Activated CD4-positive, alpha-beta memory T cell treated with anti-CD3 and anti-CD28 coated beads, Interleukin-2, amount 10 ng/mL, durations not matched to agents 7 days and 5 days (primary cell): Measurements from ENCODE around the gene KSR2. TPM values are rescaled to one million over a fixed set of nuclear protein-coding genes. Genes with fewer than 3 reads are reported as not detected.
"Not testable (repeated sequence)": the region's sequence is repeated elsewhere in the genome, so short reads cannot be mapped to it uniquely, and the experiment has no call there.

Source experiments
- CTCF ChIA-PET: fragments of 350-600 bp; sonication (Branson Sonifier 250); formaldehyde crosslinking; loops from one replicate; lab custom pipeline; 2021; ENCODE audit warnings: antibody characterized with exemption, inconsistent platforms; lab: Charles Lee
- POLR2A ChIA-PET: fragments of 350-600 bp; sonication (Branson Sonifier 250); formaldehyde crosslinking; loops from one replicate; lab custom pipeline; 2021; ENCODE audit warnings: antibody characterized with exemption; lab: Charles Lee
- DNase-seq: peaks from one replicate; pipeline ENCODE4 v3.0.0-alpha.2; 2020
- H3K27ac Mint-ChIP-seq: one replicate; pipeline ENCODE4 v1.8.0; 2021; ENCODE audit warnings: mild to moderate bottlenecking, mixed read lengths
- H3K27me3 Mint-ChIP-seq: one replicate; pipeline ENCODE4 v1.8.0; 2021; ENCODE audit warnings: mixed read lengths
- H3K36me3 Mint-ChIP-seq: one replicate; pipeline ENCODE4 v1.8.0; 2021; ENCODE audit warnings: low read depth, mixed read lengths
- H3K4me1 Mint-ChIP-seq: one replicate; pipeline ENCODE4 v1.8.0; 2021; ENCODE audit warnings: mixed read lengths
- H3K4me3 Mint-ChIP-seq: one replicate; pipeline ENCODE4 v1.8.0; 2021; ENCODE audit warnings: mild to moderate bottlenecking, mixed read lengths
- H3K9me3 Mint-ChIP-seq: one replicate; pipeline ENCODE4 v1.8.0; 2021; ENCODE audit warnings: mixed read lengths
- total RNA-seq, 2 experiments: library from RNA; stranded (reverse); gene quantifications; one replicate each; pipeline ENCODE4 v1.2.3, GENCODE V29; 2021

KSR2 gene
- total RNA-seq, 2 experiments from 2014 or later = not detected

DNA sequence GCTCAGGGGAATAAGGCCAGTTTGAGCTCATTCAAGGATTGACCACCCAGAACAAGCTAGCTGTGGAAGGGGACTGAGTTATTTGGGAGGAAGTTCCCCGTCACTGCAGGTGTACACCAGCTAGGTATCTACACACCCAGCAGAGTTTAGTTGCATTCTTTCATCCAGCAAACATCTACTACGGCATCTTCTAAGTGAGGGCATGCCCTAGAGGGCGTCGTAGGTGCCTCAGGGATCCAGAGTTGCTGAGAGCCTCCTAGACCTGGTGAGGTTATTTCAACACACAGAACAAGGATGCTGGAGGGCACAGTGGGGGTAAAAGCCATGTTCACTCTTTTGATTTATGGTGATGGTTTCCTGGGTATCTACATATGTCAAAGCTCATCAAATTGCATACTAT is 149.6 kb downstream of the KSR2 start:
- Mint-ChIP-seq H3K9me3 (no peaks in the 10 kb centered on the region), H3K4me1 (no peaks in the 10 kb centered on the region), H3K36me3 (no peaks in the 10 kb centered on the region), H3K27me3 (no peaks in the 10 kb centered on the region), H3K4me3 (no peak overlapping the region), H3K27ac (no peak overlapping the region)
- POLR2A ChIA-PET = no interaction called here
- no peak for DNase-seq
- CTCF ChIA-PET = interaction anchor here (1.1 kb wide), 1 partner anchor 18 kb away, joined by 3 read pairs; no protein-coding TSS in a partner anchor

DNA sequence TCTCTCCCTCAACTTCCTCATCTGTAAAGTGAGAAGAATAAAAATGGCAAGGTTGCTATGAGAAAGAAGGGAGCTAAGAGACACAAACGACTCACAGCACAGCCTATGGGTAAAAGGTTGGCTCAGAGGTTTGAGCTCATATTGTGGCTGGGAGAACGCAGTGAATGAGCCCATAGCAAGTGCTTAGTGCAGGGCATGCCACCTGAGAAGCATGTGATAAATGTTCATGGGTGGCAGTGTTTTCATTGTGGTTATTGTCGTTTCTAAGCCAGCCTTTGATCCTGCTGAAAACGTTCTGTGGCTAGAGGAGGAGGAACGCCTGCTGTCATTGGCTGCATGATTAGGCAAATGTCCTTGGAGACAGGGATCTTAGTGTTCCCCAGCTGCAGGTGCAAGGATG is 150.4 kb downstream of the KSR2 start:
- no peaks in the 10 kb centered on the region for H3K36me3 Mint-ChIP-seq
- H3K27me3 Mint-ChIP-seq = no peaks in the 10 kb centered on the region
- no peaks in the 10 kb centered on the region for H3K4me1 Mint-ChIP-seq
- DNase-seq = no peak
- no peak overlapping the region for H3K27ac Mint-ChIP-seq
- H3K9me3 Mint-ChIP-seq = no peaks in the 10 kb centered on the region
- no peak overlapping the region for H3K4me3 Mint-ChIP-seq
- CTCF ChIA-PET = no interaction called here
- POLR2A ChIA-PET = no interaction called here

GRCh38 chr12:117809509-117809908 is 159.3 kb downstream of the KSR2 start:
- Mint-ChIP-seq H3K4me3 (no peak overlapping the region), H3K36me3 (no peaks in the 10 kb centered on the region), H3K9me3 (no peaks in the 10 kb centered on the region), H3K27ac (no peak overlapping the region), H3K27me3 (no peaks in the 10 kb centered on the region), H3K4me1 (no peaks in the 10 kb centered on the region)
- no peak for DNase-seq
- ChIA-PET CTCF (no interaction called here), POLR2A (no interaction called here)

DNA sequence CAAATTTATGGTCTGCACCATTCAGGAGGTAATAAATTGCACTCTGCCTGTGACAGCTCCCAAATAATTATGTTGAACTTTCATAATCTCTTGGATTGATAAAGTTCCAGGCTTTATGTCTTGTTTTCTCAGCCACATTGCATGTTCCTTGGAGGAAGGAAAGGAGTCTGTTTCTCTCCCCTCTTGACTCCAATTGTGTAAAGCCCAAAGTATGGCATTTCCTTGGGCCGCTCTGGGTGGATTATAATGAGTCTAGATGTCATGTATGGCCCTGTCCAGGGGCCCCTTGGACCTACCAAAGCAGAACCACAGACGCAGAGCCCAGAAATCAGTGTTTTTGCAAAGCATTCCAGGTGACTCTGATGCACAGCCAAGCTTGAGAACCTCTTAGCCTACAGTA is 160.8 kb downstream of the KSR2 start:
- ChIA-PET CTCF (no interaction called here), POLR2A (no interaction called here)
- Mint-ChIP-seq H3K27ac (no peak overlapping the region), H3K4me3 (no peak overlapping the region), H3K36me3 (no peaks in the 10 kb centered on the region), H3K4me1 (no peaks in the 10 kb centered on the region), H3K27me3 (no peaks in the 10 kb centered on the region), H3K9me3 (no peaks in the 10 kb centered on the region)
- no peak for DNase-seq

DNA sequence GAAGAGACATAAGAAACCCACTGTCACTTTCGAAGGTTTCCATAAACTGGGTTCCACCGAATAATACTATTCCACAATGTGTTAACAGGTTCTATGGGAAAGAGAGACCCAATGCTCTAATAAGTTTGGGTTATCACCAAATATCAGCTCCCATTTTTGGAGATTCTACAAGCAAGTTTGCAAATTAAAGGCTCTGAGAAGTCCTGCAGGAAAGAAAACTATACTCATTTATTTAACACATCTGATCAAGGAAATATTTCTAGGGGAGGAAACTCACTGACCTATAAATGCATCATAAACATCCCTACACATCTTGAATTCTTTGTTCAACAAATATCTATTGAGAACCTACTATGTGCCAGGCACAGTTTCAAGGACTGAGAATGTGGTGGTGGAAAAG is 161.4 kb downstream of the KSR2 start:
- no peak overlapping the region for H3K4me3 Mint-ChIP-seq
- ChIA-PET POLR2A (no interaction called here), CTCF (no interaction called here)

GRCh38 chr12:117805865-117806264 is 162.9 kb downstream of the KSR2 start:
- no peak for DNase-seq
- CTCF ChIA-PET = no interaction called here
- no peaks in the 10 kb centered on the region for H3K27me3 Mint-ChIP-seq
- no peak overlapping the region for H3K27ac Mint-ChIP-seq
- no peaks in the 10 kb centered on the region for H3K4me1 Mint-ChIP-seq
- no peaks in the 10 kb centered on the region for H3K36me3 Mint-ChIP-seq
- POLR2A ChIA-PET = no interaction called here
- no peak overlapping the region for H3K4me3 Mint-ChIP-seq
- H3K9me3 Mint-ChIP-seq = peaks cover 4% of the 10 kb centered on the region

More for the DNA sequence above, 161.4 kb downstream of the KSR2 start:
- H3K4me1 Mint-ChIP-seq = no peaks in the 10 kb centered on the region
- H3K9me3 Mint-ChIP-seq = no peaks in the 10 kb centered on the region
- H3K36me3 Mint-ChIP-seq = no peaks in the 10 kb centered on the region
- H3K27ac Mint-ChIP-seq = no peak overlapping the region
- no peak for DNase-seq
- no peaks in the 10 kb centered on the region for H3K27me3 Mint-ChIP-seq

- DNase-seq = no peak
- H3K4me3 Mint-ChIP-seq = no peak overlapping the region
- H3K9me3 Mint-ChIP-seq = peaks cover 7% of the 10 kb centered on the region
- no peaks in the 10 kb centered on the region for H3K4me1 Mint-ChIP-seq
- no peak overlapping the region for H3K27ac Mint-ChIP-seq
- ChIA-PET POLR2A (no interaction called here), CTCF (no interaction called here)
- H3K36me3 Mint-ChIP-seq = no peaks in the 10 kb centered on the region
- no peaks in the 10 kb centered on the region for H3K27me3 Mint-ChIP-seq
Measured at GRCh38 chr12:117803001-117803400, 165.8 kb downstream of the KSR2 start.

GRCh38 chr12:117800711-117801110 is 168.1 kb downstream of the KSR2 start:
- POLR2A ChIA-PET, H3K27me3 Mint-ChIP-seq, H3K36me3 Mint-ChIP-seq, H3K4me3 Mint-ChIP-seq, H3K4me1 Mint-ChIP-seq, H3K27ac Mint-ChIP-seq, DNase-seq, CTCF ChIA-PET: not testable (repeated sequence)
- H3K9me3 Mint-ChIP-seq = peaks cover 13% of the 10 kb centered on the region

DNA sequence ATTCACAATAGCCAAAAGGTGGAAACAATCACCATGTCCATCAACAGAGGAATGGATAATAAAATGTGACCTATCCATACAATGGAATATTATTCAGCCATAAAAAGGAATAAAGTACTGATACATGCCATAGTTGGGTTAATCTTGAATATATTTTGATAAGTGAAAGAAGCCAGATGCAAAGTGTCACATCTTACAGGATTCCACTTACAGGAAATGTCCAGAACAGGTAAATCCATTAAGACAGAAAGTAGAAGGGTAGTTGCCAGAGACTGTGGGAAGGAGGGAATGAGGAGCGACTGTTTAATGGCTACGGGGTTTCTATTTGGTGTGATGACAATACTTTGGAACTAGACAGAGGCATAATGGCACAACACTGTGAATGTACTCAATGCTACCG is 171.6 kb downstream of the KSR2 start:
- ChIA-PET CTCF (no interaction called here), POLR2A (no interaction called here)
- Mint-ChIP-seq H3K27me3 (no peaks in the 10 kb centered on the region), H3K9me3 (peaks cover 13% of the 10 kb centered on the region), H3K4me1 (no peaks in the 10 kb centered on the region), H3K4me3 (no peak overlapping the region), H3K27ac (no peak overlapping the region), H3K36me3 (no peaks in the 10 kb centered on the region)
- DNase-seq = no peak

DNA sequence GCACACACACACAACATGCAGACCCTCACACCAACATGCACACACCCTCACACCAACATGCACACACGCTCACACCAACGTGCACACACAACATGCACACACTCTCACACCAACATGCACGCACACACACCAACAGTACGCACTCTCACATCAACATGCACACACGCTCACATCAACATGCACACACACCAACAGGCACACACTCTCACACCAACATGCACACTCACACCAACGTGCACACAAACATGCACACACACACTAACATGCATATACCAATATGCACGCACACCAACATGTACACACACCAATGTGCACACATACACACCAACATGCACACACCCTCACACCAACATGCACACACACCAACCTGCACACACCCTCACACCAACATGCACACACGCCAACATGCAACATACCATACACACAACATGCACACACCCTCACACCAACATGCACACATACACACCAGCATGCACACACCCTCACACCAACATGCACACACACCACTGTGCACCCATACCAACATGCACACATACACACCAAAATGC is 175.8 kb downstream of the KSR2 start:
- no peaks in the 10 kb centered on the region for H3K4me1 Mint-ChIP-seq
- H3K4me3 Mint-ChIP-seq = no peak overlapping the region
- DNase-seq = no peak
- ChIA-PET CTCF (no interaction called here), POLR2A (no interaction called here)
- H3K27ac Mint-ChIP-seq = no peak overlapping the region
- no peaks in the 10 kb centered on the region for H3K36me3 Mint-ChIP-seq
- H3K27me3 Mint-ChIP-seq = no peaks in the 10 kb centered on the region
- H3K9me3 Mint-ChIP-seq = peaks cover 9% of the 10 kb centered on the region

DNA sequence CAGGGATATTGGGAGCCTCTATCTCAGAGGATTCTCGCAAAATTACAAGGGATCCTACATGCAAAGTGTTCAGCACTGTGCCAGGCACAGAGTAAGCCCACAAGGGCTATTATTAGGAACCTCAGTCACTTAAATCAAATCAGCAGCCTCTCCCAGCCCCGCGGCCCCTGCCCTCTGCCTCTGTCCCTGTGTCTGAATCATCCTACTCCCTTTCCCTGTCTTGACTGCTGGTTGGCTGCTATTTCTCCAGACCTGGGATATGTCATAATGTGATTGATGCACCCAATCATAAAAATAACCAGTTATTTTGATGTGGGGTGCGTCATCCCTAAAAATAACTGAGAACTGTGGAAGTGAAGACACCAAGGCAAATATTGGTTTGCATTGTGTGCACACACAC is 176.3 kb downstream of the KSR2 start:
- no peaks in the 10 kb centered on the region for H3K27me3 Mint-ChIP-seq
- no peaks in the 10 kb centered on the region for H3K4me1 Mint-ChIP-seq
- ChIA-PET POLR2A (no interaction called here), CTCF (no interaction called here)
- peaks cover 9% of the 10 kb centered on the region for H3K9me3 Mint-ChIP-seq
- H3K36me3 Mint-ChIP-seq = no peaks in the 10 kb centered on the region
- no peak overlapping the region for H3K4me3 Mint-ChIP-seq
- DNase-seq = no peak
- H3K27ac Mint-ChIP-seq = no peak overlapping the region

DNA sequence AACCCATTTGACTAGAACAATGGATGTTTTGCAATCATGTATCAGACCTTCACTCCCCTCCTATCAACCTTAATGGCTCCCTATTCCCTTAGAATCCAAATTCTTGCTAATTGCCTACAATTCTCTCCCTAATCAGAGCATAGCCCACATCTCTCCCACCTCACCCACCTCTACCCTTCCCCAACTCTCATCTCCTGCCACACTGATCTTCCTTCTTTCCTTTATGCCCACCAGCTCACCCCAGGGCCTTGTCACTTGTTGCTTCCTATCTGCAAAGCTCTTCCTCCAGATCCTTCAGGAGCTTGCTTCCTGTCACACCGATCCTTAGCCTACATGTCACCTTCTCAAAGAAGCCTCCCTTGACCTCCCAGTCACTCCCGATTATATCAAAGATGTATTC is 177.8 kb downstream of the KSR2 start:
- Mint-ChIP-seq H3K4me1 (no peaks in the 10 kb centered on the region), H3K4me3 (no peak overlapping the region), H3K27me3 (no peaks in the 10 kb centered on the region), H3K9me3 (peaks cover 5% of the 10 kb centered on the region), H3K27ac (no peak overlapping the region), H3K36me3 (no peaks in the 10 kb centered on the region)
- ChIA-PET CTCF (no interaction called here), POLR2A (no interaction called here)
- DNase-seq = no peak

DNA sequence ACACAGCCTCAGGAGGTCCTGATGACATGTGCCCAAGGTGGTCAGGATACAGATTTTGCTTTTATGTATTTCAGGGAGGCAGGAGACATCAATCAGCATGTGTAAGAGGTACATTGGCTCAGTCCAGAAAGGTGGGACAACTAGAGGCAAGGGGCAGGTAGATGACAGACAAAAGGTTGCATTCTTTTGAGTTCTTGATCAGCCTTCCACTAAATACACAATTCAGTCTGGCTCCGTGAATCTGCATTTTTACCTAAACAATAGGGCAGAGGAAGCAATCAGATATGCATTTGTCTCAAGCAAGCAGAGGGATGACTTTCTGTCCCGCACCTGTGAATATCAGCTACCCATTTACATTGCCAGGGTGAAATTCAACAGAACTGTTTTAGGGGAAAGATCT is 178.6 kb downstream of the KSR2 start:
- Mint-ChIP-seq H3K4me3 (no peak overlapping the region), H3K9me3 (peaks cover 5% of the 10 kb centered on the region), H3K4me1 (no peaks in the 10 kb centered on the region), H3K27ac (no peak overlapping the region), H3K36me3 (no peaks in the 10 kb centered on the region), H3K27me3 (no peaks in the 10 kb centered on the region)
- CTCF ChIA-PET = no interaction called here
- POLR2A ChIA-PET = no interaction called here
- no peak for DNase-seq

- Mint-ChIP-seq H3K4me3 (no peak overlapping the region), H3K9me3 (peaks cover 5% of the 10 kb centered on the region), H3K4me1 (no peaks in the 10 kb centered on the region), H3K36me3 (no peaks in the 10 kb centered on the region), H3K27ac (no peak overlapping the region), H3K27me3 (no peaks in the 10 kb centered on the region)
- POLR2A ChIA-PET = no interaction called here
- CTCF ChIA-PET = no interaction called here
- DNase-seq = no peak
Measured at GRCh38 chr12:117789195-117789912, 179.4 kb downstream of the KSR2 start.
